ENCODE results near the gene NUP42. TPM values are rescaled to one million over a fixed set of nuclear protein-coding genes. Genes with fewer than 3 reads are reported as not detected.

NUP42 gene
- total and polyA plus RNA-seq, 9 of the 15 experiments (the other 6 are each of a cell fraction or from before 2014, with no cell fraction given): 41.8 to 86.4 (median 71.2) TPM

DNA sequence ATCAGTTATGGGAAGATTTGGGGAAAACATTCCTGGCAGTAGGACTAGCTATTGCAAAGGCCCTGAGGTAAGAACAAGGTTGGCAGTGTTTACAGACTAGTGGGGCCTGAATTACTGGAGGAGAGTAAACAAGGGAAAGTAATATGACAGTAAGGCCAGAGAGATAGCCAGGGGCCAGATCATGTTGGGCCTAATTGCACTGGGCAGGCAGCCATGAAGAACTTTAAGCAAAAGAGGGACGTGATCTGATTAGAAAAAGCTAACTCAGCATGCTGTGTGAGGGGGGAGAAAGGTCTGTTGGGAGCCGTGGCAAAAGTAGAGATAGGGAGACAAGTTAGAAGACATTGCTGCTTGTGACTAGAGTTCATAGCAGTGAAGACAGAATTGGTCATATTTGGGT, 9.2 kb downstream of the NUP42 start (continued):
- no peak for TF ChIP-seq NR1H2 (CRISPR knock-in tag; IDR thresholded peaks at IDR 0.05)
- peak; percentile 84 for TF ChIP-seq EHMT2 (IDR thresholded peaks at IDR 0.05)
- TF ChIP-seq HCFC1 (IDR thresholded peaks at IDR 0.05; ENCODE audit: low read depth, low read length): no peak
- TF ChIP-seq TAF7 (tag; IDR thresholded peaks at IDR 0.05): no peak
- TF ChIP-seq RB1 (IDR thresholded peaks at IDR 0.05; ENCODE audit: low read depth): no peak
- no peak for TF ChIP-seq MCM7 (IDR thresholded peaks at IDR 0.05)
- TF ChIP-seq ZNF561 (CRISPR knock-in tag; conservative IDR thresholded peaks at IDR 0.05): no peak
- no peak for TF ChIP-seq MECOM (CRISPR knock-in tag; IDR thresholded peaks at IDR 0.05)
- TF ChIP-seq, protein P1, sequence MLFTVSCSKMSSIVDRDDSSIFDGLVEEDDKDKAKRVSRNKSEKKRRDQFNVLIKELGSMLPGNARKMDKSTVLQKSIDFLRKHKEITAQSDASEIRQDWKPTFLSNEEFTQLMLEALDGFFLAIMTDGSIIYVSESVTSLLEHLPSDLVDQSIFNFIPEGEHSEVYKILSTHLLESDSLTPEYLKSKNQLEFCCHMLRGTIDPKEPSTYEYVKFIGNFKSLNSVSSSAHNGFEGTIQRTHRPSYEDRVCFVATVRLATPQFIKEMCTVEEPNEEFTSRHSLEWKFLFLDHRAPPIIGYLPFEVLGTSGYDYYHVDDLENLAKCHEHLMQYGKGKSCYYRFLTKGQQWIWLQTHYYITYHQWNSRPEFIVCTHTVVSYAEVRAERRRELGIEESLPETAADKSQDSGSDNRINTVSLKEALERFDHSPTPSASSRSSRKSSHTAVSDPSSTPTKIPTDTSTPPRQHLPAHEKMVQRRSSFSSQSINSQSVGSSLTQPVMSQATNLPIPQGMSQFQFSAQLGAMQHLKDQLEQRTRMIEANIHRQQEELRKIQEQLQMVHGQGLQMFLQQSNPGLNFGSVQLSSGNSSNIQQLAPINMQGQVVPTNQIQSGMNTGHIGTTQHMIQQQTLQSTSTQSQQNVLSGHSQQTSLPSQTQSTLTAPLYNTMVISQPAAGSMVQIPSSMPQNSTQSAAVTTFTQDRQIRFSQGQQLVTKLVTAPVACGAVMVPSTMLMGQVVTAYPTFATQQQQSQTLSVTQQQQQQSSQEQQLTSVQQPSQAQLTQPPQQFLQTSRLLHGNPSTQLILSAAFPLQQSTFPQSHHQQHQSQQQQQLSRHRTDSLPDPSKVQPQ (CRISPR knock-in tag; IDR thresholded peaks at IDR 0.05; ENCODE audit: borderline replicate concordance): no peak
- TF ChIP-seq, protein P2, sequence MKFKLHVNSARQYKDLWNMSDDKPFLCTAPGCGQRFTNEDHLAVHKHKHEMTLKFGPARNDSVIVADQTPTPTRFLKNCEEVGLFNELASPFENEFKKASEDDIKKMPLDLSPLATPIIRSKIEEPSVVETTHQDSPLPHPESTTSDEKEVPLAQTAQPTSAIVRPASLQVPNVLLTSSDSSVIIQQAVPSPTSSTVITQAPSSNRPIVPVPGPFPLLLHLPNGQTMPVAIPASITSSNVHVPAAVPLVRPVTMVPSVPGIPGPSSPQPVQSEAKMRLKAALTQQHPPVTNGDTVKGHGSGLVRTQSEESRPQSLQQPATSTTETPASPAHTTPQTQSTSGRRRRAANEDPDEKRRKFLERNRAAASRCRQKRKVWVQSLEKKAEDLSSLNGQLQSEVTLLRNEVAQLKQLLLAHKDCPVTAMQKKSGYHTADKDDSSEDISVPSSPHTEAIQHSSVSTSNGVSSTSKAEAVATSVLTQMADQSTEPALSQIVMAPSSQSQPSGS (CRISPR knock-in tag; IDR thresholded peaks at IDR 0.05): no peak
- TF ChIP-seq RBBP5 (IDR thresholded peaks at IDR 0.05; ENCODE audit: borderline replicate concordance, insufficient read depth, low read length, poor library complexity, severe bottlenecking): no peak
- no peak for TF ChIP-seq RFX1 (IDR thresholded peaks at IDR 0.05)
- TF ChIP-seq RAD51 (IDR thresholded peaks at IDR 0.05; ENCODE audit: borderline replicate concordance, low read depth): no peak; the same call in 1 of the 2 replicates
- no peak for TF ChIP-seq CBX8 (IDR thresholded peaks at IDR 0.05; ENCODE audit: borderline replicate concordance, extremely low read depth, low read depth, low read length, poor library complexity, severe bottlenecking)
- TF ChIP-seq, protein P3, sequence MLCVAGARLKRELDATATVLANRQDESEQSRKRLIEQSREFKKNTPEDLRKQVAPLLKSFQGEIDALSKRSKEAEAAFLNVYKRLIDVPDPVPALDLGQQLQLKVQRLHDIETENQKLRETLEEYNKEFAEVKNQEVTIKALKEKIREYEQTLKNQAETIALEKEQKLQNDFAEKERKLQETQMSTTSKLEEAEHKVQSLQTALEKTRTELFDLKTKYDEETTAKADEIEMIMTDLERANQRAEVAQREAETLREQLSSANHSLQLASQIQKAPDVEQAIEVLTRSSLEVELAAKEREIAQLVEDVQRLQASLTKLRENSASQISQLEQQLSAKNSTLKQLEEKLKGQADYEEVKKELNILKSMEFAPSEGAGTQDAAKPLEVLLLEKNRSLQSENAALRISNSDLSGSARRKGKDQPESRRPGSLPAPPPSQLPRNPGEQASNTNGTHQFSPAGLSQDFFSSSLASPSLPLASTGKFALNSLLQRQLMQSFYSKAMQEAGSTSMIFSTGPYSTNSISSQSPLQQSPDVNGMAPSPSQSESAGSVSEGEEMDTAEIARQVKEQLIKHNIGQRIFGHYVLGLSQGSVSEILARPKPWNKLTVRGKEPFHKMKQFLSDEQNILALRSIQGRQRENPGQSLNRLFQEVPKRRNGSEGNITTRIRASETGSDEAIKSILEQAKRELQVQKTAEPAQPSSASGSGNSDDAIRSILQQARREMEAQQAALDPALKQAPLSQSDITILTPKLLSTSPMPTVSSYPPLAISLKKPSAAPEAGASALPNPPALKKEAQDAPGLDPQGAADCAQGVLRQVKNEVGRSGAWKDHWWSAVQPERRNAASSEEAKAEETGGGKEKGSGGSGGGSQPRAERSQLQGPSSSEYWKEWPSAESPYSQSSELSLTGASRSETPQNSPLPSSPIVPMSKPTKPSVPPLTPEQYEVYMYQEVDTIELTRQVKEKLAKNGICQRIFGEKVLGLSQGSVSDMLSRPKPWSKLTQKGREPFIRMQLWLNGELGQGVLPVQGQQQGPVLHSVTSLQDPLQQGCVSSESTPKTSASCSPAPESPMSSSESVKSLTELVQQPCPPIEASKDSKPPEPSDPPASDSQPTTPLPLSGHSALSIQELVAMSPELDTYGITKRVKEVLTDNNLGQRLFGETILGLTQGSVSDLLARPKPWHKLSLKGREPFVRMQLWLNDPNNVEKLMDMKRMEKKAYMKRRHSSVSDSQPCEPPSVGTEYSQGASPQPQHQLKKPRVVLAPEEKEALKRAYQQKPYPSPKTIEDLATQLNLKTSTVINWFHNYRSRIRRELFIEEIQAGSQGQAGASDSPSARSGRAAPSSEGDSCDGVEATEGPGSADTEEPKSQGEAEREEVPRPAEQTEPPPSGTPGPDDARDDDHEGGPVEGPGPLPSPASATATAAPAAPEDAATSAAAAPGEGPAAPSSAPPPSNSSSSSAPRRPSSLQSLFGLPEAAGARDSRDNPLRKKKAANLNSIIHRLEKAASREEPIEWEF (CRISPR knock-in tag; IDR thresholded peaks at IDR 0.05): no peak
- no peak for TF ChIP-seq RAD21 (CRISPR knock-in tag; conservative IDR thresholded peaks at IDR 0.05 in 1 of 2, IDR thresholded peaks at IDR 0.05 in 1 of 2)
- no peak for TF ChIP-seq SIN3B (IDR thresholded peaks at IDR 0.05; ENCODE audit: low read depth)
- no peak for TF ChIP-seq ESRRB (CRISPR knock-in tag; IDR thresholded peaks at IDR 0.05; ENCODE audit: borderline replicate concordance)
- 0 out of 4 replicates have a peak, but pooled peaks of 1 of the 2 experiments have one; percentile 33 for TF ChIP-seq MAZ (CRISPR knock-in tag; conservative IDR thresholded peaks at IDR 0.05 in 1 of 2, IDR thresholded peaks at IDR 0.05 in 1 of 2)
- no peak for TF ChIP-seq PURB (CRISPR knock-in tag; IDR thresholded peaks at IDR 0.05; ENCODE audit: low read depth)
